ENCODE measurements around the gene QKI.

QKI gene

DNA sequence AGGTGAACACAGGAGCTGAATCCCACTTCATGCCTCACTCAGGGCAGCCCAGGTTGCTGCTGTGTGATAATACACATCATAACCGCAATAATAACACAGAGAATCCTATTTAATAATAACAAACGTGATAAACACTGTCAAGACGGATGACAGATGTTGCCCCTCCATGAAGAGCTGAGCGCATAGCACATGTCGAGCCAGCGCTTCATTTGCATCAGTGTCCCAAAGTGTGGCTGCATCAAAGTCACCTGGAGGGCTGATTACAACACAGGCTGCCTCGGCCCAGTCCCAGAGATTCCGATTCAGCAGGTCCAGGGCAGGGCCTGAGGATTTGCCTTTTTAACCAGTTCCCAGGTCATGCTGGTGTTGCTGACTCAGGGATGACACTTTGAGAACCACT, 198.5 kb downstream of the QKI start:
- no peak for DNase-seq (ENCODE audit: low spot score)

DNA sequence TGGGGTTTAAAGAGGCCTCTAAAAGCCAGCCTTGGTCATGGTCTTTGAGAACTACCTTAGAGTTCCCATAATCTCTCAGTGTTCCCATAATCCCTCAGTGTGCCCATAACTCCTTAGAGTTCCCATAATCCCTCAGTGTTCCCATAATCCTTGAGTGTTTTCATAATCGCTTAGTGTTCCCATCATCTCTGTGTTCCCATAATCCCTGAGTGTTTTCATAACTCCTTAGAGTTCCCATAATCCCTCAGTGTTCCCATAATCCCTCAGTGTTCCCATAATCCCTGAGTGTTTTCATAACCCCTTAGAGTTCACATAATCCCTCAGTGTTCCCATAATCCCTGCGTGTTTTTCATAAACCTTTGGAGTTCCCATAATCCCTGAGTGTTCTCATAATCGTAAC, 199.2 kb downstream of the QKI start:
- DNase-seq (ENCODE audit: low spot score): no peak

DNA sequence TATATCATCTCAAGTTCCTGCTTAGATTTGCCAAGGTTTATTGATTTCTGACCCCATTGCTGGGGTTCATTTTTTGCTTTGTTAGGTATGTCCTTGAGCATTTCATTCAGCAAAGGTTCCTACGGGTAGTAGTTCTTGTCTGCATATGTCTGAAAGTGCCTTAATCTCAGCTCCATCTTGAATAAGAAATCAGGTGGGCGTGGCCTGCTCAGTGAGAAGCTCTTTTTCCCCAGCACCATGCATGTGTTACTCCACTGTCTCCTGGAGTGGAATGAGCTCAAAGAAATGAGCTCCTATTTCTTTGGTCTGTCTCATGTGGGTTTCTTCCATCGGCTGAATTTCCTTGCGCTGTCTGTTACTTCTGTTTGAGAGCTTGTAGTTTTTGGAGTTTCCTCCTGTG, 201.9 kb downstream of the QKI start:
- DNase-seq (ENCODE audit: low spot score): no peak

DNA sequence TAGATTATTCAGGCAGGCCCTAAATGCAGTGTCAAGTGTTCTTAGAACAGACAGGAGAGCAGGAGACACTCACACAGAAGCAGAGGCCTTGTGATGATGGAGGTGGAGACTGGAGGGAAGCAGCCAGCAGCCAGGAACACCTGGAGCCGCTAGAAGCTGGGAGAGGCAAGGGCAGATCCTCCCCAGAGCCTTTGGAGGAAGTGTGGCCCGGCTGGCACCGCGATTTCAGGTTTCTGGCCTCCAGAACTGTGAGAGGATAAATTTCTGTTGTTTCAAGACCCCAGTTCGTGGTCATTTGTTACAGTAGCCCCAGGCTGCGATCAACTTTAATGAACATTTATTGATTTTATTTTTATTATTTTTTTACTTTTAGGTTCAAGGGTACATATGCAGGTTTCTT, 203.0 kb downstream of the QKI start:
- no peak for DNase-seq (ENCODE audit: low spot score)

DNA sequence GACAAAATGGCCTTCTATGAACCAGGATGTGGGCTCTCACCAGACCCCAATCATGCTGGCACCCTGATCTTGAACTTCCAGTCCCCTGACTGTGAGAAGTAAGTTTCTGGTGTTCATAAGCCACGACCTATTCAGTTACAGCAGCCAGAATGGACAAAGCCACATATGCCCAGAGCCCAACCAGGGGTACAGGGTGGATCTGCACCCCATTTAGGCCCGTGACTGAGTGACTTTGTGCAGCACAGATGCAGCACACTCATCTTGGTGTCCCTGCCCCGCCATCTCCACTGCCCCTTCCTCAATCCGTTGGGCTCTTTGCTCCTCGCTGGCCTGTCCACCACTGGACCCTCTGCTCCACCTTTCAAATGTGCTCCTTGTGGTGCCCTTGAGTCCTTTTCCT, 205.6 kb downstream of the QKI start:
- no peak for DNase-seq (ENCODE audit: low spot score)

DNA sequence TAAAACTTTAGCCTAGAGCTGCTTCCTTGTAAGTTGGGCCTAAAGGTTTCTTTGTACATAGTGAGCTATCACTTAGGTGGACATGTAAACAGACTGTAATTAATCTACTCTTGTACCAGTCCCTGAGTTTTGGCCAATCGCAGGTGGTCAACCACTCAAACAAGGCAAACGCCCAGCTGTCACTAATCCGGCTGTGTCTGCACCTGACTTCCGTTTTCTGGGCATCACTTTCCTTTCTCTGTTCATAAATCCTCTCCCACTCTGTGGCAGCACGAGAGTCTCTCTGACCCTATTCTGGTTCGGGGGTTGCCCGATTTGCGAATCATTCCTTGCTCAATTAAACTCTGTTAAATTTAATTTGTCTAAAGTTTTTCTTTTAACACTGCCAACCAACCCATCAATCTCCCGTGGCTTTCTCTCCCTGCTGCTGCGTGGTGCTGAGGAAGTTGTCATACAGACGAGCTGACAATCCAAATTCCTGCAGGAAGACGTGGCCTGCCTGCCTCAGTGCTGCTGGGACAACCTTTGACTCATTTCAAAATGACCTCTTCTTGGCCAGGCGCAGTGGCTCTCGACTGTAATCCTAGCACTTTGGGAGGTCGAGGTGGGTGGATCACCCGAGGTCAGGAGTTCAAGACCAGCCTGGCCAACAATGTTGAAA, 206.3 kb downstream of the QKI start:
- DNase-seq (ENCODE audit: low spot score): no peak

DNA sequence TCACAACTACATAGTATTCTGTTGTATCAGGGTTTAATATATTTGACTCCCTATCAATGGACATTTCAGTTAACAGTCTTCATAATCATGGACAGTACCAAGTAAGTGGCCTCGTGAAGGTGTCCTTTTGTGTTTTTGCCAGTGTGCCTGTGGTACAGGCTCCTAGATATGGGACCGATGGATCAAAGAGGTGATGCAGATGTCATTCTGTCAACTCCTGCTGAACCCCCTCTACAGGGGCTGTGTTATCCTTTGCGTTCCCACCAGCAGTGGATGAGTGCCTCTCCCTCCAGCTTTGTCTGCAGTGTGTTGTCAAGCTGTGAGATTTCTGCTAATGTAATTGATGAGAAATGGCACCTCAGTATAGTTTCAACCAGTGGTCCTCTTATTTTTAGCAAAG, 210.7 kb downstream of the QKI start:
- no peak for DNase-seq (ENCODE audit: low spot score)

DNA sequence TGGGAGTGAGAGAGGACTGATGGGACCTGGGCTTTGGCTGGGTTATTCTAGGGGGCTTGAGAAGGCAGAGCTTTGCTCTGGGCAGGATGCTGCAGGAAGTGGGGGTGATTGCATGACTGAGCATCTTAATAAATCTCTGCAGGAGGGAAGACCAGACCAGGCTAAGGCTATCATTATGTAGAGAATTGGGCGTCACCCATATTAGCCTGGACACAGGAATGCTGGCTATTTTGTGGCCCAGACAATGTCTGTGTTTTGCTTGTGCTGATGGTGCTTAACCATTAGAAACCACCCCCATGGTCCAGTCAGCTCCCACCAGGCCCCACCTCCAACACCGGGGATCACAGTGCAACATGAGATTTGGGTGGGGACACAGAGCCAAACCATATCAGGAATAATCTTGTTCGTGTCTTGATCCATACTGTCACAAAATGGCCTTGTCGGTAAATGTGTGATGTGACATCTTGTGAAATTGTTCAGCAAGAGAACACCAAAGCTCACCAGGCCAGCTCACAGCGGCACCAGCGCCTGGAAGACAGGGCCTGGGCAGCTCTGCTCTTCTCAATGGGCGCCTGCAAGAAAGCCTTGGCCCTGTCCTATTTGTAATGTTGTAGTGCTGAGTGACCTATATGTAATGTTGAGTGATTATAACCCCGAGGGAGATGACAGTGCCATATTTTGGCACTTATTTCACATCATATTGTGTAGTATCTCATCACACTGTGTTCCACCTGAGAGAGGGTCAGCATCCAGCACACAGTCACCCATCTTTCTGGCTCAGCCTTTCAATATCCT, 211.8 kb downstream of the QKI start:
- no peak for DNase-seq (ENCODE audit: low spot score)

DNA sequence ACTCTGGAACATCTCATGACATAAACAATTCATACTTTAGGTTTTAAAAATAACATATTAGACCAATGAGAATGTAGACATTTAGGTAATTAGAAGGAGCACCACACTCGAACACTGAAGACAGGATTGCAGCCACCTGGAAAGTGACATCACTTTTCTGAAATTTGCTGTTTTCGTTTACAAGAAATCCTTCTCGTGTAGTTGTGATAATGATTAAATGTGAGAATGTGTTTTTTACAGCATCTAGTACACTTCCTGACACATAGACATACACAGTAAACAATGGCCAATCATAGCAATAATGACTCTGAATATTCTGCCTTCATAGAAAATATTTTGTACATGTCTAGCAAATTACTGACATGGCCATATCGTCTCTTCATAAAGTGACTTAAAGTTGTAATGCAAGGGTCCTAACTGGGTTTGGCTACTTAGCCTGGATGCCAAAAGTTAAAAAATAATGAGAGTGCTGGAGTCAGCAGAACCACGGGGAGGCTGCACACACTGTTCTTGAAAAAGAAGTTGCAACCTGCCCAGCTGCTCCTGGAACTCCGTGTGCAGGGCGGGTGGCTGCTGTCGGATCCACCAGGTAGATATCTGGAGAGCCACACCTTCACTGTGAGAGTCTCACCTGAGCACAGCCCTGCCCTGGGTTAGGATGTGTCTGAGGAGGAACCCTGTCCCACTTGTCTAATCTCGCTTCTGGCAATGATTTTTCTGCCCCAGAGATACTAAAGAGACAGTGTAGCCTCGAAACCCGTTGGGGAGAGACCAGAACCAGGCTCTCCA, 212.9 kb downstream of the QKI start:
- no peak for DNase-seq (ENCODE audit: low spot score)
